OCI-LY3 (cell line): ENCODE data around the gene XPO1.

Experiments
- CTCF ChIP-seq: fragments of 200-600, 300-600 bp; sonication (generic); IDR thresholded peaks from 2 replicates; pipeline ENCODE4 v1.5.1; 2014; ENCODE audit warnings: antibody characterized with exemption, low read length, low read depth
- EZH2phosphoT487 ChIP-seq: fragments of 200-600 bp; shearing (Covaris generic); IDR thresholded peaks from 2 replicates; pipeline ENCODE4 v1.6.1; 2018; ENCODE audit warnings: antibody characterized with exemption, mixed run types, low read depth

GRCh38 chr2:61470965-61471904, 66.9 kb downstream of the XPO1 start, which contains the start of gene USP34:
- no peak for TF ChIP-seq CTCF
- no peak for TF ChIP-seq EZH2phosphoT487
